ENCODE data around the gene AMBRA1.

AMBRA1 gene

GRCh38 chr11:46414879-46415278 lies 178.9 kb downstream of the AMBRA1 start:
- Histone ChIP-seq H4K20me1 (ENCODE audit: low read depth, low read length) (no peaks in the 10 kb centered on the region), H3K9ac (ENCODE audit: low read length) (no peak overlapping the region), H3K27ac (ENCODE audit: low read depth, low read length) (no peak overlapping the region), H3K4me3 (ENCODE audit: insufficient read depth, low read length, poor library complexity, severe bottlenecking) (no peak overlapping the region), H3K79me2 (ENCODE audit: insufficient read depth, low read length) (no peaks in the 10 kb centered on the region), H3K27me3 (ENCODE audit: low read length) (no peaks in the 10 kb centered on the region), H3K36me3 (ENCODE audit: low read length) (0 out of 2 replicates have a peak, but pooled peaks cover 3% of the 10 kb centered on the region), H3F3A (ENCODE audit: insufficient read depth) (no peaks in the 10 kb centered on the region), H3K9me2 (replicated peaks; ENCODE audit: insufficient read depth, low read length) (no peaks in the 10 kb centered on the region), H3K4me2 (ENCODE audit: low read depth, low read length, poor library complexity, severe bottlenecking) (no peak overlapping the region), H2AFZ (ENCODE audit: low read depth, low read length, severe bottlenecking) (no peak overlapping the region), H3K9me3 (ENCODE audit: insufficient read depth, low read length) (no peaks in the 10 kb centered on the region)
- TF ChIP-seq CTCF (IDR thresholded peaks at IDR 0.05; ENCODE audit: insufficient read depth, low read length, poor library complexity, severe bottlenecking) (no peak), EZH2phosphoT487 (conservative IDR thresholded peaks at IDR 0.05; ENCODE audit: low read length) (no peak)

GRCh38 chr11:46414466-46414796 lies 179.4 kb downstream of the AMBRA1 start:
- Histone ChIP-seq H3K9me2 (replicated peaks; ENCODE audit: insufficient read depth, low read length) (no peaks in the 10 kb centered on the region), H3K36me3 (ENCODE audit: low read length) (0 out of 2 replicates have a peak, but pooled peaks cover 3% of the 10 kb centered on the region), H3K4me2 (ENCODE audit: low read depth, low read length, poor library complexity, severe bottlenecking) (no peak overlapping the region), H3K9ac (ENCODE audit: low read length) (no peak overlapping the region), H3F3A (ENCODE audit: insufficient read depth) (no peaks in the 10 kb centered on the region), H3K27ac (ENCODE audit: low read depth, low read length) (no peak overlapping the region), H3K79me2 (ENCODE audit: insufficient read depth, low read length) (no peaks in the 10 kb centered on the region), H3K27me3 (ENCODE audit: low read length) (no peaks in the 10 kb centered on the region), H3K9me3 (ENCODE audit: insufficient read depth, low read length) (no peaks in the 10 kb centered on the region), H3K4me3 (ENCODE audit: insufficient read depth, low read length, poor library complexity, severe bottlenecking) (no peak overlapping the region), H4K20me1 (ENCODE audit: low read depth, low read length) (no peaks in the 10 kb centered on the region), H2AFZ (ENCODE audit: low read depth, low read length, severe bottlenecking) (no peak overlapping the region)
- TF ChIP-seq CTCF (IDR thresholded peaks at IDR 0.05; ENCODE audit: insufficient read depth, low read length, poor library complexity, severe bottlenecking) (no peak), EZH2phosphoT487 (conservative IDR thresholded peaks at IDR 0.05; ENCODE audit: low read length) (no peak)

GRCh38 chr11:46413760-46414465 lies 179.9 kb downstream of the AMBRA1 start:
- H3K27ac ChIP-seq (ENCODE audit: low read depth, low read length), result no peak overlapping the region
- H3K9me3 ChIP-seq (ENCODE audit: insufficient read depth, low read length), result no peaks in the 10 kb centered on the region
- H3K4me2 ChIP-seq (ENCODE audit: low read depth, low read length, poor library complexity, severe bottlenecking), result no peak overlapping the region
- H3K27me3 ChIP-seq (ENCODE audit: low read length), result no peaks in the 10 kb centered on the region
- H3F3A ChIP-seq (ENCODE audit: insufficient read depth), result no peaks in the 10 kb centered on the region
- no peak overlapping the region for H2AFZ ChIP-seq (ENCODE audit: low read depth, low read length, severe bottlenecking)
- H3K79me2 ChIP-seq (ENCODE audit: insufficient read depth, low read length), result no peaks in the 10 kb centered on the region
- TF ChIP-seq EZH2phosphoT487 (conservative IDR thresholded peaks at IDR 0.05; ENCODE audit: low read length) (no peak), CTCF (IDR thresholded peaks at IDR 0.05; ENCODE audit: insufficient read depth, low read length, poor library complexity, severe bottlenecking) (no peak)
- H3K9ac ChIP-seq (ENCODE audit: low read length), result no peak overlapping the region
- H3K9me2 ChIP-seq (replicated peaks; ENCODE audit: insufficient read depth, low read length), result no peaks in the 10 kb centered on the region
- H3K36me3 ChIP-seq (ENCODE audit: low read length), result 0 out of 2 replicates have a peak, but pooled peaks cover 3% of the 10 kb centered on the region
- no peak overlapping the region for H3K4me3 ChIP-seq (ENCODE audit: insufficient read depth, low read length, poor library complexity, severe bottlenecking)
- H4K20me1 ChIP-seq (ENCODE audit: low read depth, low read length), result no peaks in the 10 kb centered on the region
